GM15510 (cell line): ENCODE results near the gene RBM15.

Experiments
- POLR2A ChIP-seq: IDR thresholded peaks from 3 replicates; pipeline ENCODE4 v1.6.1; 2011; ENCODE audit warnings: borderline replicate concordance; ENCODE audit not compliant: insufficient read length; ENCODE audit errors: extremely low read depth

Gene RBM15

DNA sequence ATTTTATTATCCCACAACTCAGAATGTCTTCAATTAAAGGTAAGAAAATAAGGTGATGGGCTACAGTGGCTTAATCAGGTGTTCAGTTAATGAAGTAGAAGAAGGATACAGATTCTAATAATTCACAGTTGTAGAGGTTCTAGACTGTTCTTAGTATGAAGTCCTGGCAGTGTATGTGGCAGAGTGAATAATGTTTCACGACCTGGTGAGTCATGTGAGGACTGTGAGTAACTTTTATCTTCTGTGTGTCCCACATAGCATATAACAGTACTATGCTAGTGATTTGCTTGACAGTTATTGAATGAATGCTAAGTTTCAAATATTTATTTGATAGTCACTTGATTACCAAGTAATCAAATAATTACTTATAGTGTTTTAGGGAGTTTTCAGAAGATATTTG, 31.6 kb downstream of the RBM15 start:
- no peak for TF ChIP-seq POLR2A

DNA sequence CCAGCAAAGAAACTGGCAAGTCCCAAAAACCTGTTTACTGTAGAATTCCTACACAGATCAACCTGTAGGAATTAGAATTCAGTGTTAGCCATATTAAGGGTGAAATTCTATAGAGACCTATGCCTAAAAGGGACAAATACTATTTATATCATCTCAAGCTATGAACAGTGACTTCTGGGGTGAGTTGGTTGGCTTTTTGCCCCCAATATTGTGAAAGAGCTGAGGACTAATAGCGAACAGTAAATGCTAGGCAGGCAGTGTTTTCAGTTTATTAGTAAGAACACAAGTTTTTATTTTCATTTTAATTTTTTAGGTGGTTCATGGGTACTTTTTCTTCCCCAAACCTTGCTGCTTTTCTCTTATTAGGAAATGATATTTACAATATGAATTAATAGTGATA, 36.3 kb downstream of the RBM15 start:
- TF ChIP-seq POLR2A, result no peak

DNA sequence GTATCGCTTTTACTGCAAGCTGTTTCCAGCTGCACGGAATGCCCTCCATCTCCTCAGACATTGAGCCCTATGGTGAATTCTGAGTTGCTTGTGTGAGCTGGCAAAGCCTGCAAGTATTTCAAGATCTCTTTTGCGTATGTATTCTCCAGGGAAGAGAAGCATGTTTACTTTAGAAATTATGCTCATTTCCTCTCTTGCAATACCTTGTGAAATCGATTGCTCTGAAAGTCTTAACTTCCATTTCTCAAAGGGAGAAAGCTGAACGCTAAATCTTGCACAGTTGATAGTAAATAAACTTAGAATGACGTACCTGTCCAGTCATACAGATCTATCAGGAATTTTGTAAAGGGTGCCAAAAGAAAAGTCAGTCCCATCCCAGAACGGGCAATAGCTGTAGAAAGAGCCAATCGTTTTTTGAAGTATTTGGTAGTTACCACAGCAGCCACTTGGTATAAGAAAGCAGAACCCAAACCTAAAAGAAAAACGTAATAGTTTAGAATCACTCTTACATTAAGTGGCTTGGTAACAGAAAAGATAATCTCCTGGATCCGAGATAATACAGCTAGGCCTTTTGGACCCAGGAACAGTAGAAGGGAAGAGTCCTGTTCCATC, 41.6 kb downstream of the RBM15 start:
- TF ChIP-seq POLR2A, result no peak

DNA sequence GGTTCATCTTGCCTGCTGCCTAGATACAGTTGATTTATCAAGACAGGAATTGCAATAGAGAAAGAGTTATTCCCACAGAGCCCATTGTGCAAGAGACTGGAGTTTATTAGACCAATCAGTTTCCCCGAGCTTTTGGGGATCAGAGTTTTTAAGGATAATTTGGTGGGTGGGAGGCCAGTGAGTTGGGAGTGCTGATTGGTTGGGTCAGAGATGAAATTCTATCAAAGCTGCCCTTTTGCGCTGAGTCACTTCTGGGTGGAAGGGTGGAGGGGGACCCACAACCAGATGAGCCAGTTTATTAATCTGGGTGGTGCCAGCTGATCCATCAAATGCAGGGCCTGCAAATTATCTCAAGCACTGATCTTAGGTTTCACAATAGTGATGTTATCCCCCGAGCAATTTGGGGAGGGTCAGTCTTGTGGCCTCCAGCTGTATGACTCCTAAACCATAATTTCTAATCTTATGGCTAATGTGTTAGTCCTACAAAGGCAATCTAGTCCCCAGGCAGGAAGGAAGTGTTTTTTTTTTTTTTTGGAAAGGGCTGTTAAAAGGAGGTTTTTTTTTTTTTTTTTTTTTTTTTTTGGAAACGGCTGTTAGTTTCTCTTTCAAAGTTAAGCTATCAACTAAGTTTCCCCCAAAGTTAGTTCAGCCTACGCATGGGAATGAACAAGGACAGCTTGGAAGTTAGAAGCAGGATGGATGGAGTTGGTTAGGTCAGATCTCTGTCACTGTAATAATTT, 44.2 kb downstream of the RBM15 start:
- TF ChIP-seq POLR2A, result no peak

DNA sequence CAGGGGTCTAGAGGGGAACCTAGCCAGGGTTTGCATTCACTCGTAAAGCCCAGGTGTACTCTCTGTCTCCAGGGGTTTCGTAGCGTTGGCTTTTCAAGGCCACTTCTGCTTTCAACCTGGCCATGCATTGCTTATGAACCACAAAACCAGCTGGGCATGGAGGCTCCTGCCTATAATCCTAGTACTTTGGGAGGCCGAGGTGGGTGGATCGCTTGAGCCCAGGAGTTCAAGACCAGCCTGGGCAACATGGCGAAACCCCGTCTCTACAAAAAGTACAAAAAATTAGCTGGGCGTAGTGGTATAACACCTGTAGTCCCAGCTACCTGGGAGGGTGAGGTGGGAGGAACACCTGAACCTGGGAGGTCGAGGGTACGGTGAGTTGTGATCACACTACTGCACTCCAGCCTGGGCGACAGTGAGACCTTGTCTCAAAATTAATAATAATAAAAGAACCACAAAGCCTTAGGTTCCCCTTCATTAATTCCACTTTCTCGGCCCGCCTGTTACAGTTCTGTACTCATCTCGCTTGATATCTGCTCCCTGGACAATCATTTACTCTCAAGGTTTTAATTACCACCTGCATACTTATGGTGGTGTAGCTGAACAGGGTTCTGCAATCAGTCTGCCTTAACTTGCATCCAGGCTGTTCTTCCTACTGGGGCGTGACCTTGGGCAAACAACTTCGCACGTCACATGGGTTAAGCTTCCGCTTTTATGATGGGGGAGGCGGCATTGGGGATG, 45.6 kb downstream of the RBM15 start:
- TF ChIP-seq POLR2A, result no peak

DNA sequence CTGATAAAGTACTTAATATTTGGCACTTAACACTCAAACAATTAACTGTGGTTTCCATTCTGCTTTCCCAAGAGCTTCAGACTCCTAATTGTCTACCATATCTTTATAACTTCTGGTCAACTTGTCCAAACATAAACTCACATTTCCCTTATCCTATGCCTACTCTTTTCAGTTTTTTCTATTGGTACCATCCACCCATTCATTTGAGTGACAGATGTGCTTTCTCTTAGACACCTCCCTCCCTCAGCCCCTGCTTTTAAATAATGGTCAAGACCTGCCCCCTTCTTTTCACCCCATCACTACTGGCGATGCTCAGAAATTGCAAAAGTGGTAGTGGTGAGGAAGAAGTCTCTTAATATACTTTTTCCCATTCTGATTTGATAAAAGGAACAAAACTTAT, 46.2 kb downstream of the RBM15 start:
- no peak for TF ChIP-seq POLR2A

DNA sequence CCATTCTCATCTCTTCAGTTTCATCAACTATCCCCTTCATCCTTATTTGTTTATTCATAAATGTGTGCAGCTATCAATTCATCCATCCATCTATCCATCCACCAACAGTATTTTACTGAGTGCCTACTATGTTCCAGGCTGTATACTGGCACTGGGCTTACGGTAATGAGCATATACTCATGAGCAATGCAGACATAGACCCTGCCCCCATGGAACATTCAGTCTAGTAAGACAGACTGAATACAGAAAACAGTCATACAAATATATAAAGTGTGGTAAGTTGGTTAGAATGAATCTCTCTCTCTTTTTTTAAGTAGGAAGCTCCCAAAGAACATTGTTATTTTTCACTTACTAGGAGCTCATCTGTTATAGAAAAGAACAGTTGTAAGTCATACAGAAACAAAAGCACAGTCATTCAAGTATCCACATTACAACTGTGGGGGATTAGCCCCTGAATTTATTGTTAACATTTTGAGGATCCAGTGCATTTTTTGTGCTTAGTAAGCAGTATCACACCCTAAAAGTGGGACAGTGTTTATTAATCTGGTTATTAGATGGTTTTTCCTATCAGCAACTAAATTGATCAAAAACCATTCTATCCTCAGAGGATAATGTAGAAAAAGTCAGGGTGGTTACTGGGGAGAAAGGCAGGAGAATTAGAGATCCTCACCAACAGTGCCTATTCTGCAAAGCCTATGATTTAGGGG, 48.0 kb downstream of the RBM15 start:
- no peak for TF ChIP-seq POLR2A

DNA sequence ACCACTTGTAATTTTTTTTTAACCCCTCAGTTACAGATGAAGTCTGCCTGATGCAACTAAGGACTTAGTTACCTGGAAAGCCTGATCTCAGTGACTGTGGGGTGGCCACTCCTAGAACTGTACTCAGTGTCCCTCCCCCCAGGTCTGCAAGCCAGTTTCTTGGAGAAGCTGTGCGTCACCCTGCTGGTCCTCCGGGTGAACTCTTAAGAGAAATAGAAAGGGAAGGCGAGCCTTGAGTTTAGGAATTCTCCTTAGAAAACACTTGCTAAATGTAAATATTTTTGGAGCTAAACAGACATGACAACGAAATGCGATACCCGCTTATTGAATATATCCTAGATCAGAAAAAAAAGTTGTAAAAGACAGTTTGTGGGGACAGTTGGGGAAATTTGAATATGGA, 50.9 kb downstream of the RBM15 start:
- TF ChIP-seq POLR2A, result no peak

DNA sequence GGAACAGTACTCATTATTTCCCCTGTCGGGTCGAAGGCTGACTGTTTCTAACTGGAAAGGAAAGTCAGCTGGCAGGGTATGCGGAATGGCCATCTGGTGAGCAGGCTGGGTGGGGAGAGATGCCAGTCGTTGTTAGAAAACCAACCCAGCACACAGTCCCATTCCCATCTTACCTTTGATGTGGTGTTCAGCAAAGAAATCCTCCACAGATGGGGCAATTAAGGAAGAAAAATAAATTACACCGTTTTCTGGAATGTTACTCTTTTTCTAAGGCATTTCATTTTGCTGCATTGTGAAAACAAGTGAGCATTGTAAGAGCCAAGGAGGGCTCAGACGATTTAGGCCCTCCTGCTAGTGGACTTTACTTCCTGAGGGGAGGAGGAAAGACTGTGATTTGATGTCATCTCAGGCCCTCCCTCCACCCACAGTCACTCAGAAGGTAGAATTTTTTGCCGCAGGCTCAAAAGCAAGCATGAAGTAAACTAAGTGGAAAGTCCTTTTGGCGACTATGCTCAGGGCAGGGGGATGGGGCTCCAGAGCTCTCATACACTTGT, 51.6 kb downstream of the RBM15 start, which contains the start of gene SLC16A4:
Gene SLC16A4 (minus strand): TSS at position 335 of the 554 bp plus-strand sequence. CDS start 1,703 bp downstream, outside the sequence.
- TF ChIP-seq POLR2A, result no peak

DNA sequence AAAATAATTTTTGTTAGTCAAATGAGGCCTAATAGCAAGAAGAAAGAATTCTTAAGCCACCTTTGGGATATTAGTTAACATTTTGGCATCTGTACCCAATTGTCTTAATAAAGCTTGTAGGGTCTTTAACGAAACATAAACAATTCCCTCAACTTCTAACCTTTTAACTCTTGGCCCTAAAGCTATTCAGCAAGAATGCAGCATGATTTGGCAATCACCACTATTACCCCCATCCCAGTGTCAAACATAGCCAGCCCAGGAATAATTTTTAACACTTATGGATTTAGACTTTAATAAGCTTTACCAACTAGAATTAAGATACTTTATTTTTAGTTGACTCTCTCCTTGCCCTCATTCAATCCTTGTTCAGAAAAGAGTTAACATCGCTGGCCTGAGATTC, 54.1 kb downstream of the RBM15 start:
- no peak for TF ChIP-seq POLR2A

DNA sequence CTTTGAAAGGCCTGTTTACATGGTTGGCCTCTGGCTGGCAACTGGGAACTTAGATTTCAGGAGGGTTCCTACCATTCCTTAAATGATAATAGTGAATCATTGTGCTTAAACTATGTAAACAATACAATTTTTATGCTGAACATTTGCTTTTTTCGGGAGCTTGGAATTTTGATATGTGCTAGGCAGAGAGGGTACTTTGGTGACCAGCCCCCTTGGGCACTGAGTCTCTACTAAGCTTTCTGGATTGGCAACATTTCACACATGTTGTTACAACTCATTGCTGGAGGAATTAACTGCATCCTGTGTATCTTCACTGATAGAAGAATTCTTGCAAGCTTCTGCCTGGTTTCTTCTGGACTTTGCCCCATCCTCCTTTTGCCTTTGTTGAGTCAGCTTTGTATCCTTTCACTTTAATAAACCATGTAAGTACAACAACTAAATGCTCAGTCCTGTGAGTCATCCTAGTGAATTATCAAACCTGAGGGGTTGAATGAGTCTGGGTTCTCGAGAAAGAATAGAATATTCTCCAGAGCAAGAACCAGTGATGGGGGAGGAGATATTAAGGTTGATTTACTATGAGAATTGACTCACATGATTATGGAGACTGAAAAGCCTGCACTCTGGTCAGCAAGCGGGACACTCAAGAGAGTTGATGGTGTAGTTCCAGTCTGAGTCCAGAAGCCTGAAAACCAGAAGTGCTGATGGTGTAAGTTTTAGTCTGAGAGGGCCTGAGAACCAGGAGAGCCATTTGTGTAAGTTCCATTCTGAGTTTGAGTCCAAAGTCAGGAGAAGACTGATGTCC, 54.7 kb downstream of the RBM15 start:
- no peak for TF ChIP-seq POLR2A

DNA sequence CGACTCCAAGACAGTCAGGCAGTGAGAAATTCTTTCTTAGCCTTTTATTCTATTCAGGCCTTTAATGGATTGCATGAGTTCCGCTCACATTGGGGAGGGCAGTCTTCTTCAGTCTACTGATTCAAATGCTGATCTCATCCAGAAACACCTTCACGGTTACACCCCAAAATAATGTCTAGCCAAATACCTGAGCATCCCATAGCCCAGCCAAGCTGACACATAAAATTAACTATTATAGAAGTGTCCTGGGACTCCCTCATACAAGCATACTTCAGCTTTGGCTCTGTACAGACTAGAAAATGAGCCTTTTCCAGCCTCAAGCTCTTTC, 55.3 kb downstream of the RBM15 start:
- no peak for TF ChIP-seq POLR2A
